Measurements from ENCODE around the gene APOO. TPM values are rescaled to one million over a fixed set of nuclear protein-coding genes. Genes with fewer than 3 reads are reported as not detected.
"Not testable (repeated sequence)": the region's sequence is repeated elsewhere in the genome, so short reads cannot be mapped to it uniquely, and the experiment has no call there.

Gene APOO
- total RNA-seq, 1 experiment from 2014 or later: 28.0 TPM

DNA sequence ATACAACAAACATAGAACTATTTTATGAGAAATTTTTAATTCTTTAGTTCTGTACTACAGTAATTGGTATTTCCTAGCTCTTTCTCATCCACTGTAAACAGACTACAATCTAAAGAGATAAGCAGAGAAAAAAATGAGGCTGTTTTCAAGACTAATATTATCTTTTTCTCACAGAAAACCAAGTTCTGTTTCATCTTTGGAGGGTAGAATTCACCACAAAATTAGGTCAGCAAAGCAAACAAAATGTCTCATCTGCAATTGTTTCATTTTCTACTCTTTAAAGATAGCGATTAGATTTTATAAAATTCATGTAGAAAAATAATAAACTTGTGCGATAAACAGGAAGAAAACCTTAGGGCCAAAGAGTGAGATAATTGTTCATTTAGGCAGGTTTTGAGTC, 10.8 kb downstream of the APOO start:
- Histone ChIP-seq H3K27ac (peak overlapping the region; percentile 44; the same call in 1 of the 2 replicates), H3K27me3 (replicated peaks) (no peaks in the 10 kb centered on the region), H3K4me1 (replicated peaks) (peaks cover 44% of the 10 kb centered on the region), H3K36me3 (no peaks in the 10 kb centered on the region), H3K9me3 (replicated peaks) (no peaks in the 10 kb centered on the region), H3K4me3 (no peak overlapping the region)
- no peak for DNase-seq (ENCODE audit: low read depth in 1 of 2, low spot score in 2 of 2)

DNA sequence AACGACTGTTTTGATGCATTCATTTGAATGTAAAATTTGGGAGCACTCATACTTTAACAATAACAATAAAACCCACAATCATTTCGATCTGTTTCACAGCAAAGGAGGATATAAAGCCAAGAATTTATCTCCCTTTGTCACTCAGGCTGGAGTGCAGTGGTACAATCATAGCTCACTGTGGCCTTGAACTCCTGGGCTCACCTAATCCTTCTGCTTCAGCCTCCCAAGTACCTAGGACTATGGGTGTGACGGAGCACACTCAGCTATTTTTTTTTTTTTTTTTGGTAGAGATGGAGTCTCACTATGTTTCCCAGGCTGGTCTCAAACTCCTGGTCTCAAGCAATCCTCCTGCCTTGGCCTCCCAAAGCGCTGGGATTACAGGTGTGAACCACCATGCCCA, 11.2 kb downstream of the APOO start:
- H3K4me3 ChIP-seq; H3K27ac ChIP-seq; H3K9me3 ChIP-seq (replicated peaks); H3K27me3 ChIP-seq (replicated peaks); DNase-seq (ENCODE audit: low read depth in 1 of 2, low spot score in 2 of 2); H3K36me3 ChIP-seq: not testable (repeated sequence)
- H3K4me1 ChIP-seq (replicated peaks): peaks cover 40% of the 10 kb centered on the region

DNA sequence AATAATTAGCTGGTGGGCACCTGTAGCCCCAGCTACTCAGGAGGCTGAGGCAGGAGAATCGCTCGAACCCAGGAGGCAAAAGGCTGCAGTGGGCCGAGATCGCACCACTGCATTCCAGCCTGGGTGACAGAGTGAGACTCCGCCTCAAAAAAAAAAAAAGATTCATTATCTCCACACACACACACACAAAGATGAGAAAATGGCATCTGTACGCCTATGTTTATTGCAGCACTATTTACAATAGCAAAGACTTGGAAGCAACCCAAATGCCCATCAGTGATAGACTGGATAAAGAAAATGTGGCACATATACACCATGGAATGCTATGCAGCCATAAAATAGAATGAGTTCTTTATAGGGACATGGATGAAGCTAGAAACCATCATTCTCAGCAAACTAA, 12.7 kb downstream of the APOO start:
- H3K4me1 ChIP-seq (replicated peaks): peaks cover 38% of the 10 kb centered on the region
- H3K36me3 ChIP-seq; H3K4me3 ChIP-seq; H3K27ac ChIP-seq; DNase-seq (ENCODE audit: low read depth in 1 of 2, low spot score in 2 of 2); H3K27me3 ChIP-seq (replicated peaks); H3K9me3 ChIP-seq (replicated peaks): not testable (repeated sequence)

DNA sequence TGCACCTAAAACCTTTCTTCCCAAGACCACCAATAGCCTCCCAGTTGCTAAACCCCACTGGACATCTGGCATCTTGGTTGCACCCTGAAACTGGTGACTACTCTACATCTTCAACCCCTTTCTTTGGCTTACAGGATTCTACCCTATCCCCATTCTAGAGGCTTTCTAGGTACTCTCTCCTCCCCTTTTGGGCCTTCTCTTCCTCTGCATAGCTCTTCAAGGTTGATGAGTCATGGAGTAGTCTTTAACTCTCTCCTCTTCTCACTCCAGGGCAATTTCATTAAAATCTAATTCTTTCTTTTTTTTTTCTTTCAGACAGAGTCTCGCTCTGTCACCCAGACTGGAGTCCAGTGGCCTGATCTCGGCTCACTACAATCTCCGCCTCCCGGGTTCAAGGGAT, 16.8 kb downstream of the APOO start:
- peaks cover 26% of the 10 kb centered on the region for H3K4me1 ChIP-seq (replicated peaks)
- H3K27ac ChIP-seq: peak overlapping the region; percentile 71; the same call in 1 of the 2 replicates

GRCh38 chrX:23888887-23889501, 18.7 kb downstream of the APOO start:
- no peaks in the 10 kb centered on the region for H3K27me3 ChIP-seq (replicated peaks)
- no peak overlapping the region for H3K4me3 ChIP-seq
- H3K36me3 ChIP-seq: no peaks in the 10 kb centered on the region
- H3K4me1 ChIP-seq (replicated peaks): peaks cover 43% of the 10 kb centered on the region
- H3K27ac ChIP-seq: peak overlapping the region; percentile 71
- DNase-seq (ENCODE audit: low read depth in 1 of 2, low spot score in 2 of 2): peak in 1 of 2 experiments; percentile 63
- H3K9me3 ChIP-seq (replicated peaks): no peaks in the 10 kb centered on the region

More for the DNA sequence above, 16.8 kb downstream of the APOO start:
- DNase-seq (ENCODE audit: low read depth in 1 of 2, low spot score in 2 of 2): no peak
- Histone ChIP-seq H3K9me3 (replicated peaks) (no peaks in the 10 kb centered on the region), H3K36me3 (no peaks in the 10 kb centered on the region), H3K27me3 (replicated peaks) (no peaks in the 10 kb centered on the region), H3K4me3 (no peak overlapping the region)

GRCh38 chrX:23887918-23888317, 19.8 kb downstream of the APOO start:
- Histone ChIP-seq H3K36me3 (no peaks in the 10 kb centered on the region), H3K4me3 (no peak overlapping the region), H3K9me3 (replicated peaks) (no peaks in the 10 kb centered on the region), H3K27ac (no peak overlapping the region), H3K27me3 (replicated peaks) (no peaks in the 10 kb centered on the region), H3K4me1 (replicated peaks) (peaks cover 54% of the 10 kb centered on the region)
- DNase-seq (ENCODE audit: low read depth in 1 of 2, low spot score in 2 of 2): no peak

DNA sequence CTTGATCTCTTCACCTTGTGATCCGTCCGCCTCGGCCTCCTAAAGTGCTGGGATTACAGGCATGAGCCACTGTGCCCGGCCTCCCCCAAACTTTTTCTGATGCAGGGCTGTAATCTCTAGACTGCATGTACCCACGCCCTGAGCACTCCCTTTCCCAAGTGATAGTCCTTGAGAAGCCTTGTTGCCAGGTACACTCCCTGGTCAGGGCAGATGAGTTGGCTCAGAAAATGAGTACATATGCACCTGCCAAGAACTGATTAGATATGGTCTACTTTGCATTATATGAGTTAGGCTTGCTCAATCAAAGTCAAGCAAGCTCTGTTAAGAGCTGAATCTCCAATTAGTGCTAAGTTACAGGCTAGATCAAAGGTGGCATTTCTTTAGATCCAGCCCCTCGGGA, 20.3 kb downstream of the APOO start:
- H3K9me3 ChIP-seq (replicated peaks): no peaks in the 10 kb centered on the region
- H3K4me3 ChIP-seq: no peak overlapping the region
- H3K36me3 ChIP-seq: no peaks in the 10 kb centered on the region
- H3K27me3 ChIP-seq (replicated peaks): no peaks in the 10 kb centered on the region
- peaks cover 58% of the 10 kb centered on the region for H3K4me1 ChIP-seq (replicated peaks)
- no peak for DNase-seq (ENCODE audit: low read depth in 1 of 2, low spot score in 2 of 2)
- H3K27ac ChIP-seq: no peak overlapping the region

DNA sequence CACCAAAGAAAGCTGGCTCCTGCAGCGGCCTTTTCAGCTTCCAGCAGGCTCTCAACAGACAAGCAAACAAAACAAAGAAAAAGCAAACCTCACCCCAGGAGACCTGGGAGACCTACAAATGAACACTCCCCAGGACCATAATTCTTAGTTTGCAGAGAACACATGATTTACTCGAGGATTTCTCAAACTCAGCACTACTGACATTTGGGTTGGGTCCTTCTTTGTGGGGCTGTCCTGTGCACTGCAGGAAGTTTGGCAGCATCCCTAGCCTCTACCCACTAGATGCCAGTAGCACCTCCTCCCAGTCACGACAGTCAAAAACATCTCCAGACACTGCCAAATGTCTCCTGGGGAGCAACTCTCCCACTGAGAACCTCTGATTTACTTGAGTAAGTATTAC, 21.9 kb downstream of the APOO start:
- Histone ChIP-seq H3K4me3 (no peak overlapping the region), H3K36me3 (no peaks in the 10 kb centered on the region), H3K9me3 (replicated peaks) (no peaks in the 10 kb centered on the region), H3K4me1 (replicated peaks) (peaks cover 56% of the 10 kb centered on the region), H3K27ac (no peak overlapping the region), H3K27me3 (replicated peaks) (no peaks in the 10 kb centered on the region)
- no peak for DNase-seq (ENCODE audit: low read depth in 1 of 2, low spot score in 2 of 2)

- peak; percentile 54 to 72 for DNase-seq (ENCODE audit: low read depth in 1 of 2, low spot score in 2 of 2)
- Histone ChIP-seq H3K4me3 (no peak overlapping the region), H3K4me1 (replicated peaks) (peaks cover 45% of the 10 kb centered on the region), H3K9me3 (replicated peaks) (no peaks in the 10 kb centered on the region), H3K36me3 (no peaks in the 10 kb centered on the region), H3K27ac (peak overlapping the region; percentile 94), H3K27me3 (replicated peaks) (no peaks in the 10 kb centered on the region)
Observed at GRCh38 chrX:23884427-23885024, 23.2 kb downstream of the APOO start.

DNA sequence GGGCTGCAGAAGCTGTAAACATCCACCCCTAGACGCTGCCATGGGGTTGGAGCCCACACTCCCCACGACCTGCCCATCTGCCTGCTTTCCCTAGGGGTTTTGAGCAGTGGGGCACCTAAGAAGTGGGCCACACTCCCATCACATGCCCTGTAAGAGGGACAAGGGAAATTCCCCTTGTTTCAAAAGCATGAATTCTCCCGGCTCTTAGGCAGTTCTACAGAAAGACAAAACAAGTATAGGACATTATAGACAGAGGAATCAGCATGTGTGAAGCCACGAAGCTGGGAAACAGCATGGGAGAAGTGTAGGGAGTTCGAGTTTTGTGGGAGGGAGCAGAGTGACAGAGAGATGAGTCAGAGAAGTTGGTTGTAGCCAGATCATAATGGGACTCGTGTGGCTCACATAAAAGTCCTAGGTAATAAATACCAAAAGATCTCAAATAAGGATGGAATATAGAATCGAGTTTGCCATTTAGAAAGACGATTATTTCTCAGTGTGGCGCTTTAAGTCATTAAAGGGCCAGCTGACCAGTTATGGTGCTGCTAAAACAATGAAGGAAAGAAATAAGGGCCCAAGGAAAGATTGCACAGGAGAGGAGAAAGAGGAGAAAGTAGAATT, 23.9 kb downstream of the APOO start:
- Histone ChIP-seq H3K9me3 (replicated peaks) (no peaks in the 10 kb centered on the region), H3K4me3 (0 out of 2 replicates have a peak overlapping the region, but pooled peaks have one; percentile 10), H3K4me1 (replicated peaks) (peaks cover 45% of the 10 kb centered on the region), H3K27me3 (replicated peaks) (no peaks in the 10 kb centered on the region), H3K27ac (peak overlapping the region; percentile 94), H3K36me3 (no peaks in the 10 kb centered on the region)
- DNase-seq (ENCODE audit: low read depth in 1 of 2, low spot score in 2 of 2): peak; percentile 68 to 79

DNA sequence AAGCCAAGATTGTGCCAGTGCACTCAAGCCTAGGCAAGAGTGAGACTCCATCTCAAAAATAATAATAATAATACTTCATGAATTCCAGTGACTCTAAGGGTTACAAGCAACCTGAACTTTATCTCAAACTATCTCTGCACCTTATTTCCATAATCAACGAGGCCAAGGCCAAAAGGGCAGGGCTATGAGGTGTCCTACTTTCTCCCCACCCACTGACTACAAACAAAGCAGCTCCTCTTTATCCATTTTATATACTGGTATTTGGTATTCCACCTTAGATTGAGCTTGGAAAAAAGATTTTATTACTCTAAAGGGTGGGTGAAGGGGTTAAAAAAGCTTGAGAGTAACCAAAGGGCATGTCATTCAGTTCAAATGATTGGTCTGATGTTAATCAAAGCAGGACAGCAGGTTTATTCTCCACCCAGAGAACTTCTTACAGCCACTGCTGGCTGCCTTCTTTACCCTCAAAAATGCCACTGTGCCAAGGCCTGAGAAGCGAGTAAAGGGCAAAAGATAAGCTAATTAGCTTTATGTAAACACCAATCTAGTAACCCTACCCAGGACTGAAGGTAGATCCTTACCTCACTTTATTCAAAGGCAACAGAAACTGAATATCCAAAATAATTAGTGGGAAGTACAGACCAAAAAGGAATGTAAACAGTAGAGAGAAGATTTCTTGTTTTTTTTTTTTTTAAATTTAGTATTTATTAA, 28.2 kb downstream of the APOO start:
- Histone ChIP-seq H3K4me3 (no peak overlapping the region), H3K4me1 (replicated peaks) (peaks cover 33% of the 10 kb centered on the region), H3K27ac (no peak overlapping the region), H3K36me3 (no peaks in the 10 kb centered on the region), H3K9me3 (replicated peaks) (no peaks in the 10 kb centered on the region), H3K27me3 (replicated peaks) (no peaks in the 10 kb centered on the region)
- DNase-seq (ENCODE audit: low read depth in 1 of 2, low spot score in 2 of 2): no peak

- no peak for DNase-seq (ENCODE audit: low read depth in 1 of 2, low spot score in 2 of 2)
- Histone ChIP-seq H3K27me3 (replicated peaks) (no peaks in the 10 kb centered on the region), H3K4me3 (no peak overlapping the region), H3K4me1 (replicated peaks) (peaks cover 11% of the 10 kb centered on the region), H3K27ac (no peak overlapping the region), H3K36me3 (no peaks in the 10 kb centered on the region), H3K9me3 (replicated peaks) (no peaks in the 10 kb centered on the region)
Observed at GRCh38 chrX:23871905-23872546, 35.7 kb downstream of the APOO start.

DNA sequence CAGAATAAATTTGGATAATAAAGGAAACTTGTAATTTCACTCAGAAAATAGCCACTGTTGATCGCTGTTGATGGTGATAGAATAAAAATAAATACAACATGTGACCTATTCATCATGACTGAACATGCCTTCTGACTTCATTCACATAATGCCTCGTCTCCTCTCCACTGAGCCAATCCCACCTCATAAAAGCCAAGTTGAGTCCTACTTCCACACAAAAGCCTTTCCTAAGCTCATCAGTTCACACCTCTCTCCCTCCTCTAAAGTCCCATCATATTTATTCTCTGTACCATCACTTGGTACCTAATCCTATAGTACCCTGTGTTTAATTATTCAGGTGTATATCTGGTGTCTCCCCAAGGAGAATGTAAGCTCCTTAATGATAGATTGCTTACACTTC, 37.7 kb downstream of the APOO start:
- Histone ChIP-seq H3K4me1 (replicated peaks) (peaks cover 11% of the 10 kb centered on the region), H3K27ac (no peak overlapping the region), H3K4me3 (no peak overlapping the region), H3K27me3 (replicated peaks) (no peaks in the 10 kb centered on the region), H3K9me3 (replicated peaks) (no peaks in the 10 kb centered on the region), H3K36me3 (no peaks in the 10 kb centered on the region)
- DNase-seq (ENCODE audit: low read depth in 1 of 2, low spot score in 2 of 2): no peak

Measured in SJSA1 (cell line).